Liver (tissue), 3 donors: ENCODE data around the gene SEPTIN14.

Source experiments
- ATF3 ChIP-seq: IDR thresholded peaks from 2 replicates; pipeline ENCODE4 v1.6.1; 2016; ENCODE audit warnings: antibody characterized with exemption
- CTCF ChIP-seq: fragments of 150-350 bp; IDR thresholded peaks from 2 replicates; pipeline ENCODE4 v1.5.1; 2017; ENCODE audit warnings: improper control_type of control experiment, low read depth, low read length; ENCODE audit not compliant: missing input control
- FOXA1 ChIP-seq: IDR thresholded peaks from 2 replicates; pipeline ENCODE4 v1.6.1; 2016; ENCODE audit warnings: antibody characterized with exemption
- GABPA ChIP-seq, 2 donors: IDR thresholded peaks in 1 of 2; conservative IDR thresholded peaks in 1 of 2; 2 replicates each; pipeline ENCODE4 v1.6.1; 2016; ENCODE audit warnings: antibody characterized with exemption in 2 of 2, mild to moderate bottlenecking in 1 of 2, moderate library complexity in 1 of 2
- MAX ChIP-seq: IDR thresholded peaks from 2 replicates; pipeline ENCODE4 v1.6.1; 2016; ENCODE audit warnings: antibody characterized with exemption
- REST ChIP-seq: IDR thresholded peaks from 2 replicates; pipeline ENCODE4 v1.6.1; 2016; ENCODE audit warnings: antibody characterized with exemption, mild to moderate bottlenecking
- RXRA ChIP-seq, 2 donors: IDR thresholded peaks; 2 replicates each; pipeline ENCODE4 v1.6.1; 2017 to 2018; ENCODE audit warnings: antibody characterized with exemption in 2 of 2, mild to moderate bottlenecking in 1 of 2
- SP1 ChIP-seq: IDR thresholded peaks from 2 replicates; pipeline ENCODE4 v1.6.1; 2018; ENCODE audit warnings: antibody characterized with exemption, mild to moderate bottlenecking
- TAF1 ChIP-seq: conservative IDR thresholded peaks from 2 replicates; pipeline ENCODE4 v1.6.1; 2016; ENCODE audit warnings: antibody characterized with exemption, mild to moderate bottlenecking
- ZBTB33 ChIP-seq: IDR thresholded peaks from 2 replicates; pipeline ENCODE4 v1.6.1; 2016; ENCODE audit warnings: antibody characterized with exemption
- donor health status: healthy.
- donor health status: healthy.

GRCh38 chr7:55774327-55775050 is 88.1 kb downstream of the SEPTIN14 start:
- TF ChIP-seq CTCF (no peak), MAX (no peak), ZBTB33 (no peak), RXRA (IDR thresholded peaks at IDR 0.05) (no peak), TAF1 (no peak), REST (no peak), ATF3 (no peak), SP1 (no peak), FOXA1 (no peak), GABPA (IDR thresholded peaks at IDR 0.05 in 1 of 2, conservative IDR thresholded peaks at IDR 0.05 in 1 of 2) (no peak)
